IMR-90 (cell line): ENCODE results near the gene MAGI1. TPM values are rescaled to one million over a fixed set of nuclear protein-coding genes. Genes with fewer than 3 reads are reported as not detected.

Experiments used
- ATAC-seq: fragments of 200-7000 bp; cut with Tn5 transposase; 2 replicates; pipeline ENCODE4 v1.9.1; 2020; ENCODE audit warnings: low read depth, mild to moderate bottlenecking, moderate library complexity
- BruUV-seq: library from RNA; stranded (reverse); fragments of 400-500 nt; replicated peaks from 2 replicates; lab custom pipeline; 2021; lab: Mats Ljungman, UMichigan
- CTCF ChIA-PET: fragments of 300-600 bp; formaldehyde crosslinking; extraction: SDS; loops from one replicate; lab custom pipeline; 2021; ENCODE audit warnings: antibody characterized with exemption; lab: Yijun Ruan, JAX
- POLR2A ChIA-PET: fragments of 300-600 bp; sonication (Branson Sonifier 250); formaldehyde crosslinking; loops from one replicate; lab custom pipeline; 2022; ENCODE audit warnings: antibody characterized with exemption; ENCODE audit not compliant: unreplicated experiment; lab: Charles Lee
- DNase-seq: peaks from one replicate; pipeline ENCODE4 v3.0.0; 2013
- H2AFZ ChIP-seq: replicated peaks from 2 replicates; pipeline ENCODE3; 2013; ENCODE audit warnings: low read length, mild to moderate bottlenecking; ENCODE audit not compliant: poor library complexity
- H2AK5ac ChIP-seq: 2 replicates; pipeline ENCODE4 v1.6.1; 2013; ENCODE audit warnings: low read depth, low read length, inconsistent platforms
- H2AK9ac ChIP-seq: replicated peaks from 2 replicates; pipeline ENCODE3; 2013; ENCODE audit warnings: mild to moderate bottlenecking, low read depth, low read length, moderate library complexity; ENCODE audit not compliant: poor library complexity
- H2BK120ac ChIP-seq: 2 replicates; pipeline ENCODE4 v1.6.1; 2013; ENCODE audit warnings: low read depth, low read length, inconsistent platforms
- H2BK15ac ChIP-seq: 3 replicates; pipeline ENCODE4 v1.6.1; 2013; ENCODE audit warnings: low read depth, low read length, inconsistent platforms
- H2BK20ac ChIP-seq: 2 replicates; pipeline ENCODE4 v1.6.1; 2013; ENCODE audit warnings: low read depth, mild to moderate bottlenecking, inconsistent platforms, low read length, moderate library complexity
- H2BK5ac ChIP-seq: 2 replicates; pipeline ENCODE4 v1.6.1; 2013; ENCODE audit warnings: mild to moderate bottlenecking, low read depth, low read length, inconsistent platforms; ENCODE audit not compliant: poor library complexity, severe bottlenecking
- H3K14ac ChIP-seq: replicated peaks from 2 replicates; pipeline ENCODE4 v1.6.1; 2013; ENCODE audit warnings: low read depth, low read length, inconsistent platforms
- H3K18ac ChIP-seq: 2 replicates; pipeline ENCODE4 v1.6.1; 2013; ENCODE audit warnings: low read depth, low read length, control low read depth
- H3K23ac ChIP-seq: 2 replicates; pipeline ENCODE4 v1.6.1; 2013; ENCODE audit warnings: low read depth, low read length, inconsistent platforms
- H3K27ac ChIP-seq: 2 replicates; pipeline ENCODE4 v1.5.1; 2013; ENCODE audit warnings: mild to moderate bottlenecking, control low read depth, low read length; ENCODE audit not compliant: insufficient read depth
- H3K27me3 ChIP-seq: 2 replicates; pipeline ENCODE4 v1.6.1; 2013; ENCODE audit warnings: low read length; ENCODE audit not compliant: control insufficient read depth, insufficient read depth
- H3K36me3 ChIP-seq: 2 replicates; pipeline ENCODE4 v1.6.1; 2013; ENCODE audit warnings: low read length, mixed read lengths; ENCODE audit not compliant: control insufficient read depth, insufficient read depth
- H3K4ac ChIP-seq: 2 replicates; pipeline ENCODE4 v1.6.1; 2013; ENCODE audit warnings: low read depth, low read length, inconsistent platforms
- H3K4me1 ChIP-seq: 2 replicates; pipeline ENCODE4 v1.6.1; 2013; ENCODE audit warnings: low read length, mixed read lengths; ENCODE audit not compliant: control insufficient read depth, insufficient read depth
- H3K4me2 ChIP-seq: 2 replicates; pipeline ENCODE4 v1.6.1; 2013; ENCODE audit warnings: low read depth, mild to moderate bottlenecking, control low read depth, low read length, moderate library complexity
- H3K4me3 ChIP-seq: 2 replicates; pipeline ENCODE4 v1.5.1; 2013; ENCODE audit warnings: low read depth, mild to moderate bottlenecking, control low read depth, low read length, moderate library complexity; ENCODE audit not compliant: insufficient read depth
- H3K56ac ChIP-seq: 2 replicates; pipeline ENCODE4 v1.6.1; 2013; ENCODE audit warnings: low read length, inconsistent platforms; ENCODE audit not compliant: insufficient read depth; ENCODE audit errors: extremely low read depth
- H3K79me1 ChIP-seq, 2 experiments: 2 replicates each; pipeline ENCODE4 v1.6.1; 2013; ENCODE audit warnings: low read length in 2 of 2, inconsistent platforms in 1 of 2, low read depth in 1 of 2
- H3K9ac ChIP-seq: 2 replicates; pipeline ENCODE4 v1.6.1; 2013; ENCODE audit warnings: low read depth, low read length, control low read depth
- H3K9me1 ChIP-seq: 2 replicates; pipeline ENCODE4 v1.6.1; 2013; ENCODE audit warnings: low read length, inconsistent platforms; ENCODE audit not compliant: insufficient read depth
- H3K9me3 ChIP-seq: 2 replicates; pipeline ENCODE4 v1.6.1; 2013; ENCODE audit warnings: low read length; ENCODE audit not compliant: control insufficient read depth, insufficient read depth
- H4K20me1 ChIP-seq: 2 replicates; pipeline ENCODE4 v1.6.1; 2013; ENCODE audit warnings: low read length, inconsistent platforms; ENCODE audit not compliant: insufficient read depth
- H4K5ac ChIP-seq: 2 replicates; pipeline ENCODE4 v1.6.1; 2013; ENCODE audit warnings: mild to moderate bottlenecking, low read depth, low read length, control low read depth
- H4K8ac ChIP-seq, 2 experiments: 2 replicates each; pipeline ENCODE4 v1.6.1; 2013; ENCODE audit warnings: low read depth in 2 of 2, low read length in 2 of 2, control low read depth in 1 of 2, inconsistent platforms in 1 of 2
- H4K91ac ChIP-seq: 2 replicates; pipeline ENCODE4 v1.6.1; 2013; ENCODE audit warnings: low read depth, low read length, inconsistent platforms; ENCODE audit not compliant: insufficient read depth
- BHLHE40 ChIP-seq: fragments of 150-350 bp; IDR thresholded peaks from 2 replicates; pipeline ENCODE4 v1.6.1; 2016; ENCODE audit warnings: mild to moderate bottlenecking, low read depth, low read length
- CEBPB ChIP-seq: IDR thresholded peaks from 2 replicates; pipeline ENCODE4 v1.6.1; 2012; ENCODE audit warnings: low read depth, low read length, improper control_type of control experiment
- ELK1 ChIP-seq: fragments of 150-350 bp; IDR thresholded peaks from 2 replicates; pipeline ENCODE4 v1.6.1; 2016; ENCODE audit warnings: low read depth, mild to moderate bottlenecking, low read length, moderate library complexity, borderline replicate concordance
- FOS ChIP-seq: fragments of 150-350 bp; IDR thresholded peaks from 2 replicates; pipeline ENCODE4 v1.6.1; 2016; ENCODE audit warnings: low read depth, low read length
- MAFK ChIP-seq: IDR thresholded peaks from 2 replicates; pipeline ENCODE4 v1.6.1; 2012; ENCODE audit warnings: low read depth, low read length, improper control_type of control experiment
- MAZ ChIP-seq: IDR thresholded peaks from 2 replicates; pipeline ENCODE4 v1.6.1; 2012; ENCODE audit warnings: low read depth, mild to moderate bottlenecking, low read length, improper control_type of control experiment, moderate library complexity, borderline replicate concordance
- NFE2L2 ChIP-seq: fragments of 150-350 bp; IDR thresholded peaks from 2 replicates; pipeline ENCODE4 v1.6.1; 2016; ENCODE audit warnings: low read depth, mild to moderate bottlenecking, low read length
- POLR2A ChIP-seq: IDR thresholded peaks from 2 replicates; pipeline ENCODE4 v1.6.1; 2012; ENCODE audit warnings: mild to moderate bottlenecking, low read depth, low read length
- RFX5 ChIP-seq: IDR thresholded peaks from 2 replicates; pipeline ENCODE4 v1.8.0; 2012; ENCODE audit warnings: low read depth, mild to moderate bottlenecking, low read length, moderate library complexity
- WGBS, 2 experiments: methylation state at CpG; one replicate each; pipeline versions ENCODE4 v1.1.5 to v1.1.7; 2013; ENCODE audit warnings: missing lambda C conversion rate in 2 of 2; ENCODE audit not compliant: insufficient read length in 1 of 2; ENCODE audit errors: extremely low coverage in 2 of 2; 5-methylcytosine and 5-hydroxymethylcytosine counted together
- dilution Hi-C: fragments of 300-500 bp; cut with HindIII; formaldehyde crosslinking; loops from one replicate; pipeline ENCODE4 v1.14.3; 2018; ENCODE audit warnings: low sequenced_read_pairs; ENCODE audit not compliant: unreplicated experiment
- in situ Hi-C: fragments of 300-500 bp; cut with MboI; formaldehyde crosslinking; loops from 3 replicates; pipeline ENCODE4 v1.14.3; 2019; ENCODE audit warnings: low sequenced_read_pairs, inconsistent platforms, mixed read lengths
- intact Hi-C: fragments of 100-400 bp; cut with micrococcal nuclease; formaldehyde crosslinking; loops from 2 replicates; pipeline ENCODE4 v1.10.0; 2022
- polyA plus RNA-seq, 3 experiments: library from polyadenylated mRNA; depleted of rRNA; stranded (reverse); fragments of >200 nt; gene quantifications; 2 replicates each; pipeline ENCODE4 v1.2.3, GENCODE V29; 2012; ENCODE audit warnings: low replicate concordance in 1 of 3
- total RNA-seq: library from RNA; depleted of rRNA; stranded (reverse); fragments of >200 nt; gene quantifications from 2 replicates; pipeline ENCODE4 v1.2.3, GENCODE V29; 2012

Gene MAGI1
- total and polyA plus RNA-seq, 2 of the 4 experiments (the other 2 are of a cell fraction), result 14.5 to 24.2 TPM

GRCh38 chr3:65539616-65540015 is 499.1 kb downstream of the MAGI1 start:
- Histone ChIP-seq H3K23ac (no peak overlapping the region), H3K9ac (no peak overlapping the region), H2AK5ac (no peak overlapping the region), H3K4me1 (peaks cover 5% of the 10 kb centered on the region; the same call in 1 of the 2 replicates), H3K9me1 (peaks cover 6% of the 10 kb centered on the region; the same call in 1 of the 2 replicates), H2AFZ (no peak overlapping the region), H3K4me3 (no peak overlapping the region), H2AK9ac (no peak overlapping the region), H2BK15ac (no peak overlapping the region), H3K27ac (no peak overlapping the region), H3K4me2 (no peak overlapping the region), H3K27me3 (no peaks in the 10 kb centered on the region), H3K79me1 (peaks cover 21 to 36% of the 10 kb centered on the region in 2 experiments), H3K4ac (no peak overlapping the region), H2BK20ac (no peak overlapping the region), H4K91ac (no peak overlapping the region), H2BK5ac (no peak overlapping the region), H4K8ac (no peak overlapping the region), H4K20me1 (peaks cover 10% of the 10 kb centered on the region; the same call in 1 of the 2 replicates), H3K14ac (no peak overlapping the region), H3K18ac (no peak overlapping the region; the same call in 1 of the 2 replicates), H3K9me3 (no peaks in the 10 kb centered on the region), H3K36me3 (no peaks in the 10 kb centered on the region), H4K5ac (no peak overlapping the region), H3K56ac (no peak overlapping the region), H2BK120ac (no peak overlapping the region)
- TF ChIP-seq MAZ (no peak), POLR2A (no peak), NFE2L2 (no peak), MAFK (no peak), BHLHE40 (no peak), CEBPB (no peak), RFX5 (no peak), ELK1 (no peak), FOS (no peak)
- ChIA-PET POLR2A (no interaction called here), CTCF (no interaction called here)
- WGBS, 2 experiments, result no CpG with 5 or more reads among the region's 1 CpG
- ATAC-seq (no peak), DNase-seq (no peak)
- dilution Hi-C loops, result no loop called here
- intact Hi-C loops, result no loop called here
- BruUV-seq, result no TSS peak
- in situ Hi-C loops, result no loop called here
